ENCODE data around the gene MATN1.

- TF ChIP-seq CTCF (IDR thresholded peaks at IDR 0.05) (no peak), EP300 (IDR thresholded peaks at IDR 0.05) (no peak), POLR2AphosphoS5 (IDR thresholded peaks at IDR 0.05) (no peak), POLR2A (IDR thresholded peaks at IDR 0.05) (no peak)
Measured at GRCh38 chr1:30764396-30764795, 41.0 kb upstream of the MATN1 start.

Data from suprapubic skin (tissue), 4 donors.